Activated T-cell treated with anti-CD3 and anti-CD28 coated beads, Interleukin-2, amount 50 U/mL, for 4 hours (primary cell): Measurements from ENCODE around the gene DUSP16. TPM values are rescaled to one million over a fixed set of nuclear protein-coding genes. Genes with fewer than 3 reads are reported as not detected.
A peak's percentile ranks its signal among the peaks of the same experiment; 100 is the strongest.
"Not testable (repeated sequence)": the region's sequence is repeated elsewhere in the genome, so short reads cannot be mapped to it uniquely, and the experiment has no call there.

Source experiments
- ATAC-seq, 2 donors: fragments of 200-7000 bp; cut with Tn5 transposase; one replicate each; pipeline ENCODE4 v1.10.0; 2021
- DNase-seq: peaks from one replicate; pipeline ENCODE4 v3.0.0-alpha.2; 2020
- H3K27me3 Mint-ChIP-seq: one replicate; pipeline ENCODE4 v1.8.0; 2021; ENCODE audit warnings: low read depth, mixed read lengths
- H3K36me3 Mint-ChIP-seq: one replicate; pipeline ENCODE4 v1.8.0; 2022; ENCODE audit warnings: mixed read lengths; ENCODE audit not compliant: insufficient read depth
- H3K4me1 Mint-ChIP-seq: one replicate; pipeline ENCODE4 v1.8.0; 2021; ENCODE audit warnings: low read depth, mixed read lengths
- H3K4me3 Mint-ChIP-seq: one replicate; pipeline ENCODE4 v1.8.0; 2021; ENCODE audit warnings: mild to moderate bottlenecking, moderate library complexity, mixed read lengths
- H3K9me3 Mint-ChIP-seq: one replicate; pipeline ENCODE4 v1.8.0; 2021; ENCODE audit warnings: mixed read lengths
- total RNA-seq, 3 donors: library from RNA; stranded (reverse); gene quantifications; one replicate each; pipeline ENCODE4 v1.2.1, GENCODE V29; 2021

The DUSP16 gene
- total RNA-seq, 3 donors from 2014 or later = 24.0 to 40.8 (median 34.9) TPM

- Mint-ChIP-seq H3K9me3 (no peaks in the 10 kb centered on the region), H3K4me3 (no peak overlapping the region), H3K36me3 (peaks cover 16% of the 10 kb centered on the region), H3K4me1 (peaks cover 13% of the 10 kb centered on the region), H3K27me3 (no peaks in the 10 kb centered on the region)
- DNase-seq = no peak
- no peak for ATAC-seq
Observed at GRCh38 chr12:12511021-12511783, 51.5 kb downstream of the DUSP16 start.

DNA sequence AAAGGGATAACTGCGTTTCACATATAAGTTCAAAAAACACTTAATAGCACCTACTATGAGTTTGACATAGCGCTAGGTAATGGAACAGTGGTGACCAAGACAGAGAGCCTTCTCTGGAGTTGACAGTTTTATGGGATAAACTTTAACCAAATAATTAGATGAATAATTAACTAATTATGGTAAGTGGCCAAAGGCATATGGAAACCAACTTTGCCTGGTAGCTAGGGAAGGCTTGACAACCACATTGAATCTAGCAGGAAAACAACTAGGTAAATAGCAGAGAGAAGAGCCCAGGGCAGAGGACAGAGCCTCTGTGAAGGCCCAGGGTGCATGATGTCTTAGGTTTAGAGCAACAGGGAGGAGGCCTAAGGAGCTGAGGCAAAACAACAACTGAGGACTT, 52.1 kb downstream of the DUSP16 start:
- no peak for ATAC-seq
- no peak for DNase-seq
- no peak overlapping the region for H3K4me3 Mint-ChIP-seq
- H3K9me3 Mint-ChIP-seq = no peaks in the 10 kb centered on the region
- H3K4me1 Mint-ChIP-seq = peaks cover 19% of the 10 kb centered on the region
- peaks cover 16% of the 10 kb centered on the region for H3K36me3 Mint-ChIP-seq
- no peaks in the 10 kb centered on the region for H3K27me3 Mint-ChIP-seq

- H3K4me1 Mint-ChIP-seq = peaks cover 23% of the 10 kb centered on the region
- H3K36me3 Mint-ChIP-seq = peaks cover 16% of the 10 kb centered on the region
- H3K9me3 Mint-ChIP-seq = no peaks in the 10 kb centered on the region
- DNase-seq (no peak), ATAC-seq (no peak)
- no peaks in the 10 kb centered on the region for H3K27me3 Mint-ChIP-seq
- no peak overlapping the region for H3K4me3 Mint-ChIP-seq
Observed at GRCh38 chr12:12510141-12510540, 52.5 kb downstream of the DUSP16 start.

- DNase-seq = no peak
- Mint-ChIP-seq H3K27me3 (no peaks in the 10 kb centered on the region), H3K36me3 (peaks cover 7% of the 10 kb centered on the region), H3K4me3 (no peak overlapping the region), H3K9me3 (no peaks in the 10 kb centered on the region), H3K4me1 (peaks cover 26% of the 10 kb centered on the region)
- no peak for ATAC-seq
Observed at GRCh38 chr12:12508612-12509011, 54.1 kb downstream of the DUSP16 start.

DNA sequence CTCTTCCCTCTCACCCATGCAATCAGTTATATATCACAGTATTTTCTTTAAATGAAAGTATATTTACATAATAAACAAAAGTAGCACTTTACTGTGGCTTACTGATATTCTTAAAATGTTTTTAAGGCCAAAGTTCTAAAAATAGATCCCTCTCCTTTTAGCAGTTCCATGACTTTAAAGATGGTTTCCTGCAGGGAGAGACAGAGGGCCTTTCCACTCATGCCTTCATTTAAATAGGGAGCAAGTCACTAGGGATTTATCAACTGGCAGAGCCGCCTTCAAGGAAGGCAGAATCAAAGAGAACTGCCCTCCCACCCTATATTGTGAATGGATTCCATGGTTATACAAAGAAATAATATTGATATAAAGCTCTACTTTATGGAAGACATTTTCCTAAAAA, 55.5 kb downstream of the DUSP16 start:
- no peaks in the 10 kb centered on the region for H3K27me3 Mint-ChIP-seq
- no peak overlapping the region for H3K4me3 Mint-ChIP-seq
- no peaks in the 10 kb centered on the region for H3K9me3 Mint-ChIP-seq
- H3K36me3 Mint-ChIP-seq = peaks cover 8% of the 10 kb centered on the region
- peaks cover 39% of the 10 kb centered on the region for H3K4me1 Mint-ChIP-seq
- DNase-seq (no peak), ATAC-seq (no peak)

GRCh38 chr12:12506496-12506890, 56.2 kb downstream of the DUSP16 start:
- ATAC-seq (no peak), DNase-seq (no peak)
- Mint-ChIP-seq H3K36me3 (peaks cover 8% of the 10 kb centered on the region), H3K4me3 (peak overlapping the region; percentile 49), H3K9me3 (no peaks in the 10 kb centered on the region), H3K27me3 (no peaks in the 10 kb centered on the region), H3K4me1 (peaks cover 42% of the 10 kb centered on the region)

DNA sequence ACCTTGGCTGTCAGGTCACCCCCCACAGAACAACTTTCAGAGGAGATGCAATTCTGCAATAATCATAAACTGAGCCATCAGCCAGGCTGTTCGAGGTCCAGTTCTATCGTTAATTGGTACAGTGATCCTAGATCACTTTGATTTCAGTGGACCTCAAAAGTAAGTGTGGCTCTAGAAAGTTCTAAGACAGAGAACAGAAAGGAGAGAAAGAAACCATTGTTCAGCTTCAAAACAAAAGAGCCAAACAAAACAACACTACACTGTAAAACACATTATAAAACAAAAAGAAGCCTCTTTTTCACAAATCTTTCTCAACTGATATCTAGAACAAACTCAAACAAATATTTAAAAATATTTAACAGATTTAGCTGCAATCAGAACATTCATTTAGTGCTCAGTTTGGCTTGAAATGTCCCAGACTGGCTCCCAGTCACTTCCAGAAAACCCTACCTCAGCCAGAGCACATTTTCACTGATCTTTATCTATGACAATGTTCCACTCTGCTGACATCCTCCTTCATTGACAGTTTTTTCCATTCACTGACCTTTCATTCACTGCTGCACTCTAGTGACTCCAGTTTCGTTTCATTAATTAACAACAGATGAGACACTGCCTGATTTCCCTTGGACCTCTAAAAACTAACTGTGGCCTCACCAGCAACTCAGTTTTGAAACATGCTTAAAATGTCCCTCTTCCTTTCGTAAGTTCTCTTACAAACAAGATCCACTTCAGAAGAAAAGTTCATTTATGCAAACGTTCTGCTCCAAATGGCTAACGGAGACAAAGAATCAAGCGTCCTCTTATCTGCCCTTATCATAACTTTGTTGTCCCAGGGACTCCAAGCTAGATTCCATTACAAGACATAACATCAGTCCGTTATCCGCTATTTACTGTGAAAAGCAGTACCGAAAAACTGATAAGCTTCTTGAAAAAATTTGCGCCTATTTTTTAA, 56.8 kb downstream of the DUSP16 start:
- ATAC-seq (peak; percentile 76 to 83), DNase-seq (no peak)
- Mint-ChIP-seq H3K36me3 (peaks cover 13% of the 10 kb centered on the region), H3K9me3 (no peaks in the 10 kb centered on the region), H3K4me1 (peaks cover 49% of the 10 kb centered on the region), H3K4me3 (peak overlapping the region; percentile 49), H3K27me3 (no peaks in the 10 kb centered on the region)

DNA sequence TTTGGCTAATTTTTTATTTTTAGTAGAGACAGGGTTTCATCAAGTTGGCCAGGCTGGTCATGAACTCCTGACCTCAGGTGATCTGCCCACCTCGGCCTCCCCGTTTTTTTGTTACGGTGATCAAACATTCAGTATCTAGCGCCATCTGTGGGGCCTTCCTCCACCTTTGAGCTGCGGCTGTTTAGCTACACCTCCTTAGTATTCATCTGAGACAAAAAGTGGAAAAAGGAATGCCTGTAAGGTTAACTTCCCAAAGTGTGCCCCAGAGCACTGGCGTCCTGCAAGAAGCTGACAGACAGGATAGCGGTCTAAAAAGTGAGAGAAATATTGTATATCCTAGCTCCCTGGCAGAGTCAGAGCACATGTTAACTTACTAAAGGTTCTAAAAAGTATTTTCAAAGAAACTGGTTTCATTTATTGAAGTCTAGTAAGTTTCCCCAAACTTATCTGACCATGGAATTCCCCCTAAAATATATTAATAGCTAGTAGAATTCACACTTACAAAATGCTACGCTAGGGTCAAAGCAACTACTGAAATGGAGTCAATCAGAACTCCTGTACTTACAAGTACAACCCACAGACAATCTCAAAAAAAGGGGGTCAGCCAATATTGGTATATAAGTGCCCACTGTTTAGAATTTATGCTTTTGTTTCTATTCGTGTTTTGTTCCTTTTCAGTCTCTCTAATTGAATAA, 59.1 kb downstream of the DUSP16 start:
- DNase-seq (peak; percentile 25), ATAC-seq (peak in 1 of 2 donors; percentile 22)
- peaks cover 55% of the 10 kb centered on the region for H3K4me1 Mint-ChIP-seq
- no peaks in the 10 kb centered on the region for H3K9me3 Mint-ChIP-seq
- H3K4me3 Mint-ChIP-seq = peak overlapping the region; percentile 30
- H3K36me3 Mint-ChIP-seq = peaks cover 24% of the 10 kb centered on the region
- no peaks in the 10 kb centered on the region for H3K27me3 Mint-ChIP-seq

DNA sequence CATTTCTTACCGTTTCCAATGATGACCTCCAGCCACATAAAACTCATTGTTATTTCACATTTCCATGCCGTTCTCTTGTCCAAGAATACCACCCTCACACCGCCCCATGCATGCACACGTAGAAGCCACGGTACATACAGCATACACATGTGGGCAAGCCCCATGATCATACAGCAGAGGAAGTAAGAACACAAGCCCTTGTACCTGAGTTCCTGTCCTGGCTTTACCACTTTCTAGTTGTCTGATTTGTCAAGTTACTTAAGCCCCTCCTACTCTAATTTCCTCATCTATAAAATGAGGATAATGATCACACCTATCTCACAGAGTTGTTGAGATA, 59.9 kb downstream of the DUSP16 start:
- no peaks in the 10 kb centered on the region for H3K27me3 Mint-ChIP-seq
- peaks cover 19% of the 10 kb centered on the region for H3K36me3 Mint-ChIP-seq
- H3K9me3 Mint-ChIP-seq = no peaks in the 10 kb centered on the region
- DNase-seq (no peak), ATAC-seq (no peak)
- H3K4me1 Mint-ChIP-seq = peaks cover 55% of the 10 kb centered on the region
- peak overlapping the region; percentile 59 for H3K4me3 Mint-ChIP-seq

- Mint-ChIP-seq H3K4me3 (peak overlapping the region; percentile 59), H3K4me1 (peaks cover 55% of the 10 kb centered on the region), H3K36me3 (peaks cover 19% of the 10 kb centered on the region)
- ATAC-seq, DNase-seq, H3K9me3 Mint-ChIP-seq, H3K27me3 Mint-ChIP-seq: not testable (repeated sequence)
Observed at GRCh38 chr12:12502130-12502814, 60.4 kb downstream of the DUSP16 start.

DNA sequence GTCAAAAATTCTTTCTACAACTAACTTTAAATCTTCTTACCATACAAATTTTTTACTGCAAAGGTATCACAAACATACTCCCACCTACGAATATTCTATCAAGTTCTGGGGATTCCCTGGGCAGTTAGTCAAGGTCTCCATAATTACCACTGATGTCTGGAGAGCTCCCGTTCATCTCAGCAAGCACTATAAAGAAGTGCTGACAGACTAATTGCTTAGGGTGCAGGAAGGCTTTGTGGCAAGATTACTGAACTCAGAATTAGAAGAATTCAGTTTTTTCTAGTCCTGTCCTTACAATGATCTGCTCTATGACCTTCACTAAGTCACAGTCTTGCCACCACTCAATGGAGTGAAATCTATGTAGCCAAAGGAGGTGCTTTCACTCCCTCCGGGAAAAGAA, 61.5 kb downstream of the DUSP16 start:
- H3K27me3 Mint-ChIP-seq = no peaks in the 10 kb centered on the region
- no peaks in the 10 kb centered on the region for H3K9me3 Mint-ChIP-seq
- peaks cover 53% of the 10 kb centered on the region for H3K4me1 Mint-ChIP-seq
- ATAC-seq = peak; percentile 29 to 44
- peaks cover 19% of the 10 kb centered on the region for H3K36me3 Mint-ChIP-seq
- H3K4me3 Mint-ChIP-seq = no peak overlapping the region
- no peak for DNase-seq

GRCh38 chr12:12499909-12500604, 62.6 kb downstream of the DUSP16 start:
- H3K36me3 Mint-ChIP-seq = peaks cover 28% of the 10 kb centered on the region
- H3K9me3 Mint-ChIP-seq = no peaks in the 10 kb centered on the region
- DNase-seq = no peak
- H3K27me3 Mint-ChIP-seq = no peaks in the 10 kb centered on the region
- peaks cover 50% of the 10 kb centered on the region for H3K4me1 Mint-ChIP-seq
- H3K4me3 Mint-ChIP-seq = peak overlapping the region; percentile 27
- ATAC-seq = no peak

DNA sequence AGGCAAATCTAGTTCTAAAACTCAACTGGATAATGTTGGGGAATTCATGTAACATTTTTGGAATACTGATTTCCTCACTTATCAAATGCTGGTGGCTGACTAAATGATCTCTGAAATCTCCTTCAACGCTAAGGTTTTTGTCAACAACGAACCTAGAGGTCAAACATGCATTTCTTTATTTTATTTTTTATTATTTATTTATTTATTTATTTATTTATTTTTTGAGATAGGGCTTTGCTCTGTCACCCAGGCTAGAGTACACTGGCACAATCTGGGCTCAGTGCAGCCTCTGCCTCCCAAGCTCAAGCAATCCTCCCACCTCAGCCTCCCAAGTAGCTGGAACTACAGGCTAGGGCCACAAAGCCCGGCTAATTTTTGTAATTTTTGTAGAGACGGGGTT, 64.5 kb downstream of the DUSP16 start:
- DNase-seq (no peak), ATAC-seq (no peak)
- no peaks in the 10 kb centered on the region for H3K9me3 Mint-ChIP-seq
- no peak overlapping the region for H3K4me3 Mint-ChIP-seq
- peaks cover 38% of the 10 kb centered on the region for H3K4me1 Mint-ChIP-seq
- peaks cover 28% of the 10 kb centered on the region for H3K36me3 Mint-ChIP-seq
- no peaks in the 10 kb centered on the region for H3K27me3 Mint-ChIP-seq
